Fibroblast of upper back skin (primary cell): Measurements from ENCODE around the gene ADK.
"Not testable (repeated sequence)": the region's sequence is repeated elsewhere in the genome, so short reads cannot be mapped to it uniquely, and the experiment has no call there.

Experiments used
- DNase-seq: peaks from one replicate; pipeline ENCODE4 v3.0.0-alpha.2; 2013

The ADK gene

DNA sequence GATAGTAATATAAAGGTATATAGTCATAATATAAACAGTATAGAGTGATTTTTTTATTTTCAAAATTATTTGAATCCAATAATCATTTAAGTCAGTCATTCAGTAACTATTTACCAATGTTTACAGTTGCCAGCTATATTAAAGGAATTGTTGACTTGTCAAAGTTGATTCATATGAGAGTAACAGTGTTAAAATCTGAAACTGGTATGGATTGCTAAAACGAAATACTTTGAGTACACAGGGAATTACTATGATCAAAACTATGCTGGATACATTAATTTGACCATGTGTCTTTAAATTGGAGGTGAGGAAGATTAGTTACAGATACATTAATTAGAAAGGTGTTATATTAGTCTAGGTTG is 282.6 kb downstream of the ADK start:
- no peak for DNase-seq

DNA sequence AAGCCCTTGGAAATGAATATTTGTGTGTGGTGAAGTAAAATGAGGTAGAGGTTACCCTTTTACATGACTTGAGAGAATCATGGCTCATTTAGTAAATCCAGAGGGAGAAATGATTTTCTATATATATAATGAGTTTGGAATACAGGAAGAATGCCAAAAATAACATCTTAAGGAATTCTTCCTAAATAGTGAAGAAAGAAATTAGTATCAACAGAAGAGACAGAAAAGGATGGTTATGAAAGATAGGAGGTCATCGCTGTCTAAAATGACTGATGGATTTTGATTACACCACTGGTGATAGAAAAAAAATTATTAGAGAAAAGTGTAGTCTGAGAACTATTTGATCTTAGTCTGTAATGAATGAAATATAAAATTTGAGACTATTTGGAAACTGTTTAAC is 283.0 kb downstream of the ADK start:
- peak; percentile 31 for DNase-seq

- no peak for DNase-seq
Measured at GRCh38 chr10:74434547-74434946, 283.5 kb downstream of the ADK start.

GRCh38 chr10:74436523-74437170 is 285.6 kb downstream of the ADK start:
- no peak for DNase-seq

DNA sequence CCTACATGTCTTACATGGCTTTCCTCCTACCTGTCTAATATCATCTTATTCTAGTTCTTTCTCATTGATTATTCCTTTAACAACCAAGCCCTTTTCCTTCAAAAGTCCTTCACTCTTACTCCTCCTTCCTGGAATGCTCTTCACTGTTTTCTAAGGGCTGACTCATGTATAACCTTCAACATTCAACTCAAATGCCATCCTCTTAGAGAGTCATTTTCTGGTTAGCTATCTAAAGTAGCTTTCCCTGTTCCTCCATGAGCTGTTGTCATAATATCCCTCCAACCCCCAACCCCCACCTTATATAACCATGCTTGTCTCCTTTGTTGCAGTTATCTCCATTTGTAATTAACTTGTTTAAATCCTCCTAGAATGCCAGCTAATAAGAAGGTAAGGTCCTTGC is 286.8 kb downstream of the ADK start:
- peak; percentile 69 for DNase-seq

GRCh38 chr10:74439213-74439612 is 288.2 kb downstream of the ADK start:
- no peak for DNase-seq

DNA sequence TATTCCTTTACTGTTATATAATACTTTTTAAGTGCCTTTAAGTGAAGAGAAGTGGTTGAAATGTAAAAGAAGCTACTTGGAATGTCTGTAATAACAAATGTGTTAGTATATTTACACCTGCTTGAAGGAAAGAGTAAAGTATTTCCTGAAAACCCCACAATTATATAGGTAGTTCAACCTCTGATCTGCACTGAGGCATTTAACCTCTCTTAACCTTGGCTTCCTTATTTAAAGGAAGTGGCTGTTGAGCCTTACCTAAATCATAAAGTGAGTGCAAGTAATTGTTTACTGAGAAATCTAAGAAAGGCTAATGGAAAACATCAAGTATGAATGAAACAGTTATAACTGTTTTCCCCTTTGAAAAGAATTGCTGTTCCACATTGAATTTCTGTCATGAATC is 294.5 kb downstream of the ADK start:
- DNase-seq = no peak

- no peak for DNase-seq
Measured at GRCh38 chr10:74450602-74451001, 299.6 kb downstream of the ADK start.

DNA sequence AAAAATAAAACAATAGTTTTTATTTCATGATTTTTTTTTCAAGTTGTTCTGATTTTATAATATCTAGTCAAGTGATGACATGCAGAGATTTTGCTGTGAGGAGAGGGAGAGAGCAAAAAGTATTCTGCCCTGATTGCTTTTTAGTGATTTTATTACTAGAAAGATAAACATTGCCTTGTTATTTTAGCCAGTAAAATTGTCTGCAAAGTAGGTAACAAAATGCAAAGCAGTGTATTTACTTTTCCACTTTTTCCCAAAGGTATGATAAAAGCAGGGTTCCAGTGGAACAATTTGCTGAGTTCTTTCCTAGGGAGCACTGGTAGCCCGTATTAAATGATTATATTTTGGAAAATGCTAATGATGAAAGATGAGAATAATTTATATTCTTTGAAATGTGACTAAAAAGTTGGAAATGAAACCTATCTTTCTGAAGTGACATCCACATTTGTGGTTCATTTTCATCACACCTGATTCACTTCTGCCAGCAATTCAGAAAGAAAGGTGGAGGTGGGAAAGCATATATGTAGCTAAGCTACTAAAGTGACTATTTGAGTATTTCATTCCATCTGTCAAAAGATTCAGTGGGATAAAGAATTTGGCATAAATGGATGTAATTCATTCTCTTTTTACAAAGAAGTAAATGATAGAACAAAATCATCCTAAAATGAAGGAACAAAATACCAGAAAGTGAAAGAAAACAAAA is 300.3 kb downstream of the ADK start:
- DNase-seq = no peak

- DNase-seq = no peak
Measured at GRCh38 chr10:74453169-74453568, 302.1 kb downstream of the ADK start.

DNA sequence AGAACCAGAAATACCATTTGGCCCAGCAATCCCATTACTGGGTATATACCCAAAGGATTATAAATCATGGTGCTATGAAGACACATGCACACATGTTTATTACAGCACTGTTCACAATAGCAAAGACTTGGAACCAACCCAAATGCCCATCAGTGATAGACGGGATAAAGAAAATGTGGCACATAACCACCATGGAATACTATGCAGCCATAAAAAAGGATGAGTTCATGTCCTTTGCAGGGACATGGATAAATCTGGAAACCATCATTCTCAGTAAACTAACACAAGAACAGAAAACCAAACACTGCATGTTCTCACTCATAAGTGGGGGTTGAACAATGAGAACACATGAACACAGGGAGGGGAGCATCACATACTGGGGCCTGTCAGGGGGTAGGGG is 306.5 kb downstream of the ADK start:
- not testable (repeated sequence) for DNase-seq

GRCh38 chr10:74460812-74461211 is 309.8 kb downstream of the ADK start:
- DNase-seq = peak; percentile 19

- no peak for DNase-seq
Measured at GRCh38 chr10:74474022-74474713, 323.1 kb downstream of the ADK start.

GRCh38 chr10:74476162-74476706 is 325.2 kb downstream of the ADK start:
- DNase-seq = not testable (repeated sequence)

DNA sequence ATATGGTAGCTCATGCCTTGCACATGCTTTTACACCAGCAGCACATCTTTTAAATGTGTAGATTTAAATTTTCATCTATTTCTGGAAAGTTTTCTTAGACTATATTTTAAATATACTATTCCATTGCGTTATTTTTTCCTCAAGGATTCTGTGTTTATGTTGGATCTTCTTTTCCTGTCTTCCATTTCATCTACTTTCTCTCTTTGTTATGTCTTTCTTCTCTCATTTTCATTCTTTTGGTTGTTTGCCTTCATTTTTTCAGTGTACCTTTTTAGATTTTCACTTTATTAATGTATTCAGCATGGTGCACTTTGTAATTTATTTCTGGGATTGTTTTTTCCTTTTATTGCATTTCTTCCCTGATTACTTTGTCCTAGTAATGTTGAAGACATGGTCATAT is 329.8 kb downstream of the ADK start:
- DNase-seq = no peak

DNA sequence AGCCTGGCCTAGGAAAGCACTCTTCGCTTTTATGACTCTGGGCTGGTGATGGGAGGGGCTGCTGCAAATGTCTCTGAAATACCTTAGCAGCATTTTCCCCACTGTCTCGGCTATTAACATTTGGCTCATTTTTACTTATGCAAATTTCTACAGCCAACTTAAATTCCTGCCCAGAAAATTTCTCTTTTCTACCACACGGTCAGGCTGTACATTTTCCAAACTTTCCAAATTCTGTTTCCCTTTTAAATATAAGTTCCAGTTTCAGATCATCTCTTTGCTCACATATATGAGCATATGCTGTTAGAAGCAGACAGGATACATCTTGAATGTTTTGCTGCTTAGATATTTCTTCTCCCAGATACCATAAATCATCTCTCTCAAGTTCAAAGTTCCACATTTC is 332.3 kb downstream of the ADK start:
- DNase-seq = no peak

DNA sequence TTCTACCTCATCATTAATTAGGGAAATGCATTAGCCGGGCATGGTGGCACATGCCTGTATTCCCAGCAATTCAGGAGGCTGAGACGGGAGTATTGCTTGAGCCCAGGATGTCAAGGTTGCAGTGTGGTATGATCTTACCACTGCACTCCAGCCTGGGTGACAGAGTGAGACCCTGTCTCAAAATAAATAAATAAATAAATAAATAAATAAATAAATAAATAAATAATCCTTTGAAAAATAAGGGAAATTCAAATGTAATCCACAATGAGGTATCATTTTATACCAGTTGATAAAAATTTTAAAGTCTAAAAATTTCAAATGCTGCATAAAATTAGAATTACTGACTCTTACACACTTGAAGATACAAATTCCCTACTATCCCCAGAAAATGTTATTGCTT is 334.3 kb downstream of the ADK start:
- no peak for DNase-seq

- no peak for DNase-seq
Measured at GRCh38 chr10:74486659-74487058, 335.6 kb downstream of the ADK start.

DNA sequence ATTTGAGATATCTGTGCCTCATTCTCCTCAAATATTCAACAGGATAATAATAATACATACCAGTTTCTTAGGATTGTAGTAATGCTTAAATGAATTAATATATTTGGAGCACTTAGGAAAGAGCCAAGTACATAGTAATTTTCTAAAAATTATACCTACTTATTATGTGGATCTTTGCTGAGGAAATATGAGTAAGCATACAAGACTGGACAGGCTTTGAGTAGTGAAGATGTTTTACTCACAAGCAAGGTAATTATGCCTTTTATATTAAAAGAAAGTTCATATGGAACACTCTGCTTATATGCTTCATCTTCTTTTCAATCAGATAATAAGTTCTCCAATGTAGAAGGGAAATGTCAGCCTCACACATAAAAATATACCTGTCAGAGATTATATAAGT is 337.9 kb downstream of the ADK start:
- no peak for DNase-seq

GRCh38 chr10:74490551-74490950 is 339.5 kb downstream of the ADK start:
- no peak for DNase-seq

GRCh38 chr10:74491014-74491413 is 340.0 kb downstream of the ADK start:
- DNase-seq = no peak

DNA sequence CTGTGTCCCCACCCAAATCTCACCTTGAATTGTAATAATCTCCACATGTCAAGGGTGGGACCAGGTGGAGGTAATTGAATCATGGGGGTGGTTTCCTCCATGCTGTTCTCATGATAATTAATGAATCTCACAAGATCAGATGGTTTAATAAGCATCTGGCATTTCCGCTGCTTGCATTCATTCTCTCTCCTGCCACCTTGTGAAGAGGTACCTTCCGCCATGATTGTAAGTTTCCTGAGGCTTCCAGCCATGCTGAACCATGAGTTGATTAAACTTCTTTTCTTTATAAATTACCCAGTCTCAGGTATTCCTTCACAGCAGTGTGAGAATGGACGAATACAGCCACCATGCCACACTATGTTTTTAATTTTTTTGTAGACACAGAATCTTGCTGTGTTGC is 345.3 kb downstream of the ADK start:
- DNase-seq = not testable (repeated sequence)

GRCh38 chr10:74498664-74499063 is 347.6 kb downstream of the ADK start:
- DNase-seq = not testable (repeated sequence)
